Activated T-cell treated with anti-CD3 and anti-CD28 coated beads for 1 hour (primary cell): ENCODE results near the gene PTPN23.

ENCODE experiments used
- DNase-seq: peaks from one replicate; pipeline ENCODE4 v3.0.0-alpha.2; 2020; ENCODE audit warnings: low read depth

Gene PTPN23

DNA sequence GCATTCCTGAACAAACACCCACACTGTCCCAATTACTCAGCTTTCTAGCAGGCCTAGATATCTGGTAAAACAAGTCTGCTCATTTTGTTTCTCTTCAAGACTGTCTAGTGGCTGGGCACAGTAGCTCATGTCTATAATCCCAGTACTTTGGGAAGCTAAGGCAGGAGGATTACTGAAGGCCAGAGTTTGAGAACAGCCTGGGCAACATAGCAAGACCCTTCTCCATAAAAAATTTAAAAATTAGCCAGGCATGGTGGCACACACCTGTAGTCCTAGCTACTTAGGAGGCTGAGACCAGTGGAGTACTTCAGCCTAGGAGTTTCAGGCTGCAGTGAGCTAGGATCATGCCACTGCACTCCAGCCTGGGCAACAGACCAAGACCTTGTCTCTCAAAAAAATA is 6.2 kb upstream of the PTPN23 start:
- DNase-seq: no peak

DNA sequence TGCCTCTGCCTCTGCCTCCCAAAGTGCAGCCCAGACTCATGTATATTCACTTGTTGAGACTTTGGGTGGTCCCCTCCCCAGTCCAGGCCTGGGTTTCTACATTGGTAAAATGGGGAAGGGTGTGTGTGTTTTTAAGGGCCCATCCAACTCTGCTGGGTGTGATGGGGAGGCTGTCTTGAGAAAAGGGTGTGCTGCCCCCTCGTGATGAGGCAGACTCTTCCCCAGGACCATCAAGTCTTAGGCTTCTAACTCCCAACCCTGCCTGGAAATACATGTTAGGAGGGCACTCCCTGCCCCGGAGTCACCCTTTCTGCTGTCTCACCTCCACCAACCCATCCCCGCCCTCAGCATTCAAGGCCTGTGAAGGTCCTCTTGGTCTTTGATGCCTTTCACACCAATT is 4.4 kb upstream of the PTPN23 start:
- no peak for DNase-seq

DNA sequence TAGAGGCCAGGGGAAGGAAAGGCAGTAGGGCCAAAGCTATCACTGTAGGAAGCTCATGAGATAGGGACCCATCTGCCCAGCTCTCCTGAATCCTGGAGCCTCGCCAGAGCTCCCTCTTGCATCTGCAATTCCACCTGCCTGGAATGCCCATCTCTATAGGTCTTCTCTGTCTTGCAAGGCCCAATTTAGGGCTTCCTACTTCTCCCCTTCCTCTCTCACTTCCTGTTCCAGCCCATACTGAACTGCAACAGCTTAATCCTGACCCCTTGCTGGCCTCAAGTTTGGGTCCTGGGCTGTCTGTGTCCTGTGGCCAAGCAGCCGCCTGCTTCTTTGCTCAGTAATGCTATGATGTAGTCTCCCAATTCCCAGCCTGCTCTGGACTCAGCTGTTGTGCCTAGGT is 3.6 kb upstream of the PTPN23 start:
- DNase-seq: no peak

DNA sequence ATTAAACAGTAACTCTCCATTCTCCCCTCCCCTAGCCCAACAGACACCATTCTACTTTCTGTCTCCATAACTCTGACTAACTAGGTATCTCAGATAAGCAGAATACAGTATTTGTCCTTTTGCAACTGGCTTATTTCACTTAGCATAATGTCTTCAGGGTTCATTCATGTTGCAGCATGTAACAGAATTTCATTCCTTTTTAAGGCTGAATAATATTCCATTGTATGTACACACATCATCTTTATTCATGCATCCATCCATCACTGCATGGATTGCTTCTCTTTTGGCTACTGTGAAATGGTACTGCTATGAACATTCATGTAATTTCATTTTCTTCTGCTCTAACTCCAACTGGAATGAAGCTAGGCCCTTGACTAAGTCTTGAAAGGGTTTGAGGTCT is 2.0 kb upstream of the PTPN23 start:
- DNase-seq: no peak

DNA sequence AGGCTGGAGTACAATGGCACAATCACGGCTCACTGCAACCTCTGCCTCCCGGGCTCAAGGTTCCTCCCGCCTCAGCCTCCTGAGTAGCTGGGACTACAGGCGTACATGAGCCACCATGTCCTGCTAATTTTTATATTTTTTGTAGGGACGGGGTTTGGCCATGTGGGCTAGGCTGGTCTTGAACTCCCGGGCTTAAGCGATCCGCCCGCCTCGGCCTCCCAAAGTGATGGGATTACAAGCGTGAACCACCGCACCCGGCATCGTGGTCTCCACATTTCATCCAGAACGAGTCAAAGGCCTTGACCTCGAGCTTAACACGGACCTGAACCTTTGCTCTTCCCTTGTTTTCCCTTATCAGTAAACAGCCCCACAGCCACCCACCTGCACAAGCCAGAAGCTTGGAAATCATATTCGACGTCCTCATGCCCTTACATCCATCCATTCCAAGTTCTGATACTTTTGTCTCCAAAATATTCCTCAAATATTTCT is 1.4 kb upstream of the PTPN23 start:
- DNase-seq: no peak

DNA sequence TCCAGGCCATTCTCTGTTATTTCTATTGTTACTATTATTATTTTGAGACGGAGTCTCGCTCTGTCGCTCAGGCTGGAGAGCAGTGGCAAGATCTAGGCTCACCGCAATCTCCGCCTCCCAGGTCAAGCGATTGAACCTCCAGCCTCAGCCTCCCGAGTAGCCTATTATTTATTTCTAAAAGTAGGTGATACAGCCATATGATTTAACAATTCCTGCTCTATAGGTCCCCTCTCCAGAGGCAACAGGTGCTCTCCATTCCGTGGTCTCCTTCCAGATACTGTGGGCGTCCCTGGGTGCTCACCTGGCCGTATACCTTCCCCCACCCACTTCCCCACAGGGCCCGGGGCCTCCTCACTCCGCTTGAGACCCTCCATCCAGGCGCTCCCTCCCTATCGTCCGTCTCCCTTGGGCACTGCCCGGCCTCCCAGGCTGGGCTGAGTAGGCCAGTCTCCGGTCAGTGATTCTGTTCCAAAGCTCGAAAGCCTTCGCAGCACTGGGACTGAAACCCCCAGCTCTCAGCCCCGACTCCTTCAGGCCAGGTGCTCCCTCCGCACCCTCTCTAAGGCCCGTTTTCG is 708 bp upstream of the PTPN23 start:
- no peak for DNase-seq

- peak; percentile 47 for DNase-seq
Measured at GRCh38 chr3:47381317-47382157, 716 bp downstream of the PTPN23 start.

DNA sequence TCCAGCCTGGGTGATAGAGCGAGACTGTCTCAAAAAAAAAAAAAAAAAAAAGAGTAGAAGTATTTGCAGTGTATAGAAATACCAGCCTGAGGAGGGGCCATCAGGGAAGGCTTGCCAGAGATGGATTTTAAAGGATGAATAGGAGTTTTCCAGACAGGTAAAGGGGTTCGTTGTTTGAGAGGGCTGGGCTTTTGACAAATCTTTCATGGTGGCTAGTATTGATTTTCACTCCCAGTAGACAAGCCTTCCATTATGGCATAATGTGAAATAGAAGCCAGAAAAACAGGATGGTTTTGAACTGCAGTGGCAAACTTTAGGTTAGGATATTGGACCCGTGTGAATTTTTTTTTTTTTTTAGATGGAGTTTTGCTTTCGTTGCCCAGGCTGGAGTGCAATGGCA is 3.6 kb downstream of the PTPN23 start:
- no peak for DNase-seq

GRCh38 chr3:47385007-47385406 is 4.2 kb downstream of the PTPN23 start:
- DNase-seq: no peak

GRCh38 chr3:47385796-47386195 is 5.0 kb downstream of the PTPN23 start:
- no peak for DNase-seq

DNA sequence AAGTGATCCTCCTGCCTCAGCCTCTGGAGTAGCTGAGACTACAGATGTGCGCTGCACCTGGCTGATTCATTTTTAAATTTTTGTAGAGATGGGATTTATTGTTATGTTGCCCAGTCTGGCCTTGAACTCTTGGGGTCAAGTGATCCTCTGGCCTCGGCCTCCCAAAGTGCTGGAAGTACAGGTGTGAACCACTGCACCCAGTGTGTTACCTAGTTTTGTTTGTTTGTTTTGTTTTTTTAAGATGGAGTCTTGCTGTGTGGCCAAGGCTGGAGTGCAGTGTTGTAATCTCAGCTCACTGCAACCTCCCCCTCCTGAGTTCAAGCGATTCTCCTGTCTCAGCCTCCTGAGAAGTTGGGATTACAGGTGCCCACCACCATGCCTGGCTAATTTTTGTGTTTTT is 12.1 kb downstream of the PTPN23 start:
- DNase-seq: no peak

GRCh38 chr3:47394140-47394870 is 13.5 kb downstream of the PTPN23 start:
- DNase-seq: no peak

DNA sequence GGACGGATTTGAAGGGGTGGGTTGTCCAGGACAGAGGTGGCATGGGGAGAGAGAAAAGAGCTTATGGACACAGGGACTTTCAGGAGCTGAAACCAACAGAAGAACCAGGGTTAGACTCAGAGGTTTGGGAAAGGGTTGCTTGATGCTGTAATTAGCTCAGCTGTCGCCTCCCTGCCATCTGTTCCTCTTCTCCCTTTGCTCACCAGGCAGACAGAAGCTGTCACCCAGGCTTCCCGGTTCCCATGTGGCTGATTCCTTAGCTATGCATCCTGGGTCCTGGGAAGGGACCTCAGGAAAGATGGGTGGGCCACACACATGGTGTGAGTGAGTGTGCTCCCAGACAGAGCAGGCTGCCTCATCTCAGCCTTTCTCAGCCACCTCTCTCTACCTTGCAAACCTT is 14.1 kb downstream of the PTPN23 start:
- DNase-seq: no peak

DNA sequence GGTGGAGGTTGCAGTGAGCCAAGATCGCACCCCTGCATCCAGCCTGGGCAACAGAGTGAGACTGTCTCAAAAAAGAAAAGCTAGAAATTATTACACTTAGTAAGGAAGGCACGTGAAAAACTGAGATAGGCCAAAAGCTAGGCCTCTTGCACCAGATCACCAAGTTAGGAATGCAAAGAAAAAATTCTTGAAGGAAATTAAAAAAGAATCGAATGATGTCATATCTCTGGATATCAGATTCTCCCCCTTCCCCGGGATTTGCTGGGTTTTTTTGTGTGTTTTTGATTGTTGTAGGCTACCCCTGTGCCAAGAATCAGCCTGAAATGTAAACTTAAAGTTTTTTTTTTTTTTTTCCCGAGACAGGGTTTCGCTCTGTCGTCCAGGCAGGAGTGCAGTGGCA is 17.4 kb downstream of the PTPN23 start:
- no peak for DNase-seq

DNA sequence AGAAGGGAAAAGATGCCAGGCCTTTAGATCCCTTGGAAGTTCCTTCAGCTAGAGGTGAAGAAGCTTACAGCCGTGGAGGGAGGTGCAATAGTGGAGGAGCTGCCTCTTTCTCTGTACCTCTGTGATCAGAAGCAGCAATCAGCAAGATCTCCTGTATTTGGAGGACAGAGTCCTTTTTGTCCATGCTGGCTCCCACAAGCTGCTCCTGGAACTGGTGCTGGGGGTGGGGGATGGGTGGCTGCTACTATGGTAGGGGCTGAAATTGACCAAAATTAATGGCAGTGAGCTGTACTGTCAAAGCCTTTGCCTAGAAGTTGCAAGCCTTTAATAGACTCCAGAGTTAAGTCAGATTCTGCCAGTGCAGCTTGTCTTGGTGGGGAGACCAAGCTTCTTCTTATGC is 18.2 kb downstream of the PTPN23 start:
- no peak for DNase-seq

DNA sequence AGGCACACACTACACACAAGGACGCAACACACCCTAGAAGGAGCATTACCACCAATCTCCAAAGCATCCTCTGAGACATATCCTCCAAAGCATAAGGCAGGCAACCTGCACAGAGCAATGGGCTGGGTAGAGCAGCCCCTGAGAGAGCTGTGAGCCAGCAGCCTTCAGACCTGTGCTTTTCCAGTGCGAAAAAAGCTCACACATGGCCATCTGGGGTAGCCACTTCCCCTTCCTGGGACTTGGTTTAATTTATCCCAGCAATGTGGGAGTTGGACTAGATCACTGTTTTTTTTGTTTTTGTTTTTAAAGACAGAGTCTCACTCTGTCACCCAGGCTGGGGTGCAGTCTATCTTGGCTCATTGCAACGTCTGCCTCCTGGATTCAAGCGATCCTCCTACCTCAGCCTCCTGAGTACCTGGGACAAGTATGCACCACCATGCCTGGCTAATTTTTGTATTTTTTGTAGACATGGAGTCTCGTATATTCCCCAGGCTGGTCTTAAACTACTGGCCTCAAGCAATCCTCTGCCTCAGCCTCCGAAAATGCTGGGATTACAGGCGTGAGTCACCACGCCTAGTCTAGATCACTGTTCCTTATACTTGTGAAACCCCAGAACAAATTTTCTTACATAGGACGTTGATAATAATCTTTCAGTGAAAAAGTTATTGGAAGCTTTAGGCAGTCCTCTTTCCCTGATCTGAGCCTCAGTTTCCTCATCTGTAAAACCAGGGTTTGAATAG is 18.9 kb downstream of the PTPN23 start:
- no peak for DNase-seq

DNA sequence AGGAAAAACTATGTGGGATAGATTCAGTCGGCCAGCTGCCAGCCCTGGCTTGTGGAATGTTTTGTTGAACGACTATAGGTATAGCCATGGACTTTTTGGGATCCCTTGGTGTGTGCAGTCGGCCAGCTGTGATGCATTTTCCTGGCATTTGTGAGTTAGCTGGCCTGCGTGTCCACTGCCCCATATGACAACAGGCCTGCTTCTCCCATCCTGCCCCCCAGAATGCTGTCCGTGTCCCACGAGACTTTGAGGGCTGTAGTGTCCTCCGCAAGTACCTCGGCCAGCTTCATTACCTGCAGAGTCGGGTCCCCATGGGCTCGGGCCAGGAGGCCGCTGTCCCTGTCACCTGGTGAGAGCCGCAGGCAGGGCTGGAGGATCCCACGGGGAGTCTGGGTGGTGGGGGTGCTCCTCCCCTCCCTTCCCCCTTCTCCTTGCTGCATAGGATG is 23.6 kb downstream of the PTPN23 start:
- DNase-seq: no peak

DNA sequence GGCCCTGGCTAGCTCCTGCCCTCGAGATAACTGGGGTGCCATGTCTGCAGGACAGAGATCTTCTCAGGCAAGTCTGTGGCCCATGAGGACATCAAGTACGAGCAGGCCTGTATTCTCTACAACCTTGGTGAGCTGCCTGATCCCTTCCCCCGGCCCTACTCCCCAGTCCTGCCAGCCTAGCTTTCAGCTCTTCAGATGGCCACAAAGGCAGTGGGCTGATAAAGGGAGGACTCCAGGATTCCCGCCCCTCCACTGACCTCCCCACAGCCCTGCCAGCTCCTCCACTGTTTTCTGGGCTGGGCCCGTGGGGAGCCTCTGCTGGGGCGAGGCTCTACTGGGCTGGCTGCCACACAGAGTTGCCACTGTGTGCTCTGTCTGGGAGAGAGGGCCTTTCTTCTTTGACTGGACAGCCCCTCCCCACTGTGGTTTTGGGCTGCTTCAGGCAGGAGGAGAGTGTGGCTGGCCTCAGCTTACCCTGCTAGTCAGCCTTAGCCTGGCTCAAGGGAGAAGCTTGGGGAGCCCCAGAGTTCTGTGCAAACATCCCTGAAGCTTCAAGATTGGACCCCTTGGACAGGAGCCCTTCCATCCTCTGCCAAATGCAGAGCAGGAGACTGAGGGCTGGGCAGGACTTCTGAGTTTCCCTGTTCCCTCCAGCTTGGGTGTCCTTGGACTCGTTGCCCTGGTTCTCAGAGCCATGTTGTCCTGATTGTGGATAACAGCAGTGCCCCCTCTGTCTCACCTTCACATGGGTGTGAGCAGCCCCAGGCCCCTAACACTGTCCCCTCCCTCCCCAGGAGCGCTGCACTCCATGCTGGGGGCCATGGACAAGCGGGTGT is 24.4 kb downstream of the PTPN23 start:
- no peak for DNase-seq

- no peak for DNase-seq
Measured at GRCh38 chr3:47405820-47406761, 25.3 kb downstream of the PTPN23 start.

DNA sequence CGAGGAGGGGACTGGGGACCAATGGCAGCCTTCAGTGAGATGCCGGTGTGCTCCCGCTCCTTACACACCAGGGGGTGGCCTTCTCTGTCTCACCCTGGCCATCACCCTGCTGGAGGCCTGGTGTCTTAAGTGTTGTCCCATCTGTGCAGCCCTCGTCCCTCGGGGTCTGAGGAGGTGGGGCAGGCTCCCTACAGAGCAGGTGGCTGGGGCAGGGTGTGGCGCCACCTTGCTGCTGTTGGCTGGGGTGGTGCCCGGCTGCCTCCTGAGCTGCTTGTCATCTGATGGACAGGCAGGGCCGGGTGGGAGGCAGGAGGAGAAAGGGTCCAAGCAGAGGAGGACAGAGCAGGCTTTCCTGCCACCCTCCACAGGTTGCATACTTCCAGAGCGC is 25.9 kb downstream of the PTPN23 start:
- no peak for DNase-seq
